NCI-H2107 (cell line): Measurements from ENCODE around the gene ACACB.

Experiments used
- DNase-seq: peaks from one replicate; lab custom pipeline; 2025; lab: John Stamatoyannopoulos, UW

The ACACB gene

GRCh38 chr12:109173443-109174240 lies 57.3 kb downstream of the ACACB start:
- no peak for DNase-seq

- DNase-seq: no peak
Observed at GRCh38 chr12:109174468-109174867, 58.1 kb downstream of the ACACB start.

- no peak for DNase-seq
Observed at GRCh38 chr12:109178532-109178931, 62.1 kb downstream of the ACACB start.

GRCh38 chr12:109179927-109180326 lies 63.5 kb downstream of the ACACB start:
- DNase-seq: no peak

GRCh38 chr12:109182041-109182839 lies 65.9 kb downstream of the ACACB start:
- no peak for DNase-seq

GRCh38 chr12:109185441-109185840 lies 69.1 kb downstream of the ACACB start:
- no peak for DNase-seq

GRCh38 chr12:109186993-109187653 lies 70.7 kb downstream of the ACACB start:
- DNase-seq: no peak

- DNase-seq: no peak
Observed at GRCh38 chr12:109188108-109188712, 71.8 kb downstream of the ACACB start.

- DNase-seq: no peak
Observed at GRCh38 chr12:109189291-109189690, 72.9 kb downstream of the ACACB start.

GRCh38 chr12:109191621-109192250 lies 75.3 kb downstream of the ACACB start:
- DNase-seq: no peak

GRCh38 chr12:109192358-109192757 lies 76.0 kb downstream of the ACACB start:
- no peak for DNase-seq

GRCh38 chr12:109193896-109194295 lies 77.5 kb downstream of the ACACB start:
- DNase-seq: no peak

- DNase-seq: no peak
Observed at GRCh38 chr12:109196332-109196731, 79.9 kb downstream of the ACACB start.

GRCh38 chr12:109197327-109197726 lies 80.9 kb downstream of the ACACB start:
- DNase-seq: no peak

- no peak for DNase-seq
Observed at GRCh38 chr12:109199324-109199723, 82.9 kb downstream of the ACACB start.

- DNase-seq: no peak
Observed at GRCh38 chr12:109200825-109201495, 84.6 kb downstream of the ACACB start.

GRCh38 chr12:109201496-109201885 lies 85.1 kb downstream of the ACACB start:
- DNase-seq: no peak

GRCh38 chr12:109202770-109203169 lies 86.4 kb downstream of the ACACB start:
- DNase-seq: no peak

- DNase-seq: no peak
Observed at GRCh38 chr12:109203480-109203879, 87.1 kb downstream of the ACACB start.

- DNase-seq: no peak
Observed at GRCh38 chr12:109209082-109209481, 92.7 kb downstream of the ACACB start.

- no peak for DNase-seq
Observed at GRCh38 chr12:109212460-109213115, 96.2 kb downstream of the ACACB start.
